A673 (cell line): Measurements from ENCODE around the gene WHRN.

Experiments used
- CTCF ChIP-seq: fragments of 300-800, 200-600 bp; sonication (generic); conservative IDR thresholded peaks from 2 replicates; pipeline ENCODE4 v1.5.1; 2017; ENCODE audit warnings: low read depth, mild to moderate bottlenecking, antibody characterized with exemption, low read length, moderate library complexity, mixed read lengths
- EZH2 ChIP-seq: fragments of 200-600 bp; sonication (generic); IDR thresholded peaks from 2 replicates; pipeline ENCODE4 v1.6.1; 2017; ENCODE audit warnings: borderline replicate concordance, low read depth, mild to moderate bottlenecking, mixed read lengths, antibody characterized with exemption, low read length; ENCODE audit not compliant: poor library complexity, severe bottlenecking

- TF ChIP-seq CTCF (no peak), EZH2 (no peak)
These were observed 16.6 kb upstream of the WHRN start for GRCh38 chr9:114521846-114522245.
